Natural killer cell (primary cell): ENCODE results near the gene LHFPL3. TPM values are rescaled to one million over a fixed set of nuclear protein-coding genes. Genes with fewer than 3 reads are reported as not detected.

Experiments
- ATAC-seq, 3 donors: fragments of 150-1000 bp in 2 of 3; fragments of 200-7000 bp in 1 of 3; cut with Tn5 transposase; 1 replicate in 1 of 3; 2 replicates in 2 of 3; pipeline ENCODE4 v1.10.0; 2021; ENCODE audit warnings: mild to moderate bottlenecking in 2 of 3, moderate library complexity in 2 of 3
- DNase-seq, 2 donors: peaks; one replicate each; pipeline versions ENCODE4 v3.0.0 to v3.0.0-alpha.2; 2013 to 2021; ENCODE audit warnings: mixed read lengths in 1 of 2
- H3K27ac ChIP-seq: one replicate; pipeline ENCODE4 v1.5.1; 2013; ENCODE audit warnings: mild to moderate bottlenecking, low read length
- H3K27me3 ChIP-seq: one replicate; pipeline ENCODE4 v1.6.1; 2013; ENCODE audit warnings: low read length; ENCODE audit not compliant: control insufficient read depth, insufficient read depth
- H3K36me3 ChIP-seq: one replicate; pipeline ENCODE4 v1.6.1; 2013; ENCODE audit warnings: low read length; ENCODE audit not compliant: control insufficient read depth, insufficient read depth
- H3K4me1 ChIP-seq: one replicate; pipeline ENCODE4 v1.6.1; 2013; ENCODE audit warnings: low read length; ENCODE audit not compliant: control insufficient read depth, insufficient read depth
- H3K4me3 ChIP-seq: one replicate; pipeline ENCODE4 v1.5.1; 2013; ENCODE audit warnings: low read length
- H3K9me3 ChIP-seq: one replicate; pipeline ENCODE4 v1.6.1; 2013; ENCODE audit warnings: low read length; ENCODE audit not compliant: control insufficient read depth, insufficient read depth
- H3K27ac Mint-ChIP-seq, 2 donors: one replicate each; pipeline ENCODE4 v1.8.0; 2022; ENCODE audit warnings: mild to moderate bottlenecking in 2 of 2, mixed read lengths in 2 of 2, moderate library complexity in 1 of 2
- H3K27me3 Mint-ChIP-seq, 2 donors: one replicate each; pipeline ENCODE4 v1.8.0; 2022; ENCODE audit warnings: low read depth in 2 of 2, mixed read lengths in 2 of 2
- H3K36me3 Mint-ChIP-seq: one replicate; pipeline ENCODE4 v1.8.0; 2022; ENCODE audit warnings: mixed read lengths
- H3K4me1 Mint-ChIP-seq, 2 donors: one replicate each; pipeline ENCODE4 v1.8.0; 2022; ENCODE audit warnings: mixed read lengths in 2 of 2
- H3K4me3 Mint-ChIP-seq: one replicate; pipeline ENCODE4 v1.8.0; 2022; ENCODE audit warnings: mild to moderate bottlenecking, moderate library complexity, mixed read lengths
- H3K9me3 Mint-ChIP-seq, 2 donors: one replicate each; pipeline ENCODE4 v1.8.0; 2022; ENCODE audit warnings: mixed read lengths in 2 of 2
- CTCF ChIP-seq: fragments of 200-600 bp; IDR thresholded peaks from one replicate; pipeline ENCODE4 v1.8.0; 2022; ENCODE audit warnings: antibody characterized with exemption
- WGBS: methylation state at CpG from one replicate; pipeline ENCODE4 v1.1.7; 2013; ENCODE audit warnings: missing lambda C conversion rate; ENCODE audit not compliant: insufficient coverage; 5-methylcytosine and 5-hydroxymethylcytosine counted together
- intact Hi-C: fragments of 100-400 bp; cut with micrococcal nuclease; formaldehyde crosslinking; loops from one replicate; pipeline ENCODE4 v1.14.2; 2022
- total RNA-seq, 4 donors: library from RNA; stranded (reverse); fragments of 120-200 nt in 1 of 4; gene quantifications; one replicate each; pipeline versions ENCODE4 v1.2.3 to v1.2.4, GENCODE V29; 2013 to 2022

The LHFPL3 gene
- total RNA-seq, 3 donors from 2014 or later (not counting 1 experiment from before 2014, with no cell fraction given) = not detected

GRCh38 chr7:104825099-104825498 lies 496.7 kb downstream of the LHFPL3 start:
- no peaks in the 10 kb centered on the region for H3K9me3 Mint-ChIP-seq
- intact Hi-C loops = no loop called here
- H3K4me3 ChIP-seq = no peak overlapping the region
- no peak for TF ChIP-seq CTCF
- H3K36me3 Mint-ChIP-seq = no peaks in the 10 kb centered on the region
- no peak overlapping the region for H3K4me3 Mint-ChIP-seq
- no peaks in the 10 kb centered on the region for H3K4me1 Mint-ChIP-seq
- no peak for DNase-seq
- H3K27me3 ChIP-seq = no peaks in the 10 kb centered on the region
- no peak overlapping the region for H3K27ac Mint-ChIP-seq
- H3K9me3 ChIP-seq = no peaks in the 10 kb centered on the region
- ATAC-seq = no peak
- no peaks in the 10 kb centered on the region for H3K36me3 ChIP-seq
- H3K27ac ChIP-seq = no peak overlapping the region
- H3K4me1 ChIP-seq = no peaks in the 10 kb centered on the region
- H3K27me3 Mint-ChIP-seq = no peaks in the 10 kb centered on the region

GRCh38 chr7:104826135-104826534 lies 497.7 kb downstream of the LHFPL3 start:
- WGBS = 95% methylated on average over 4 of the region's 4 CpGs
- TF ChIP-seq CTCF = no peak
- Histone ChIP-seq H3K4me1 (no peaks in the 10 kb centered on the region), H3K36me3 (no peaks in the 10 kb centered on the region), H3K4me3 (no peak overlapping the region), H3K27ac (no peak overlapping the region), H3K9me3 (no peaks in the 10 kb centered on the region), H3K27me3 (no peaks in the 10 kb centered on the region)
- Mint-ChIP-seq H3K36me3 (no peaks in the 10 kb centered on the region), H3K27ac (no peak overlapping the region), H3K27me3 (peaks cover 0 to 1% of the 10 kb centered on the region in 2 donors), H3K4me3 (no peak overlapping the region), H3K4me1 (no peaks in the 10 kb centered on the region), H3K9me3 (no peaks in the 10 kb centered on the region)
- intact Hi-C loops = no loop called here
- ATAC-seq (no peak), DNase-seq (no peak)

GRCh38 chr7:104836976-104837375 lies 508.6 kb downstream of the LHFPL3 start:
- WGBS = 76% methylated on average over 4 of the region's 4 CpGs
- TF ChIP-seq CTCF = no peak
- Histone ChIP-seq H3K4me3 (no peak overlapping the region), H3K4me1 (no peaks in the 10 kb centered on the region), H3K9me3 (no peaks in the 10 kb centered on the region), H3K36me3 (no peaks in the 10 kb centered on the region), H3K27ac (no peak overlapping the region), H3K27me3 (no peaks in the 10 kb centered on the region)
- Mint-ChIP-seq H3K27ac (no peak overlapping the region), H3K4me3 (no peak overlapping the region), H3K4me1 (no peaks in the 10 kb centered on the region), H3K9me3 (no peaks in the 10 kb centered on the region), H3K27me3 (peaks cover 15 to 43% of the 10 kb centered on the region in 2 donors), H3K36me3 (no peaks in the 10 kb centered on the region)
- DNase-seq = no peak
- ATAC-seq = no peak
- intact Hi-C loops = no loop called here

- TF ChIP-seq CTCF = no peak
These were observed 510.3 kb downstream of the LHFPL3 start for GRCh38 chr7:104838537-104839299.

More at GRCh38 chr7:104838537-104839299, 510.3 kb downstream of the LHFPL3 start:
- Mint-ChIP-seq H3K27ac (no peak overlapping the region), H3K4me3 (no peak overlapping the region), H3K36me3 (no peaks in the 10 kb centered on the region), H3K27me3 (peaks cover 17 to 49% of the 10 kb centered on the region in 2 donors), H3K4me1 (no peaks in the 10 kb centered on the region), H3K9me3 (no peaks in the 10 kb centered on the region)
- H3K4me3 ChIP-seq = no peak overlapping the region
- no peak overlapping the region for H3K27ac ChIP-seq
- ATAC-seq = no peak
- H3K4me1 ChIP-seq = no peaks in the 10 kb centered on the region
- WGBS = 0% methylated on average over 3 of the region's 3 CpGs
- H3K27me3 ChIP-seq = no peaks in the 10 kb centered on the region
- intact Hi-C loops = no loop called here
- no peaks in the 10 kb centered on the region for H3K36me3 ChIP-seq
- H3K9me3 ChIP-seq = no peaks in the 10 kb centered on the region
- DNase-seq = no peak
